Cortex of kidney (tissue), 1 donor: ENCODE results near the gene ZBTB4.

Experiments used
- DNase-seq: peaks from one replicate; lab custom pipeline; 2025; lab: John Stamatoyannopoulos, UW

The ZBTB4 gene, protein sequence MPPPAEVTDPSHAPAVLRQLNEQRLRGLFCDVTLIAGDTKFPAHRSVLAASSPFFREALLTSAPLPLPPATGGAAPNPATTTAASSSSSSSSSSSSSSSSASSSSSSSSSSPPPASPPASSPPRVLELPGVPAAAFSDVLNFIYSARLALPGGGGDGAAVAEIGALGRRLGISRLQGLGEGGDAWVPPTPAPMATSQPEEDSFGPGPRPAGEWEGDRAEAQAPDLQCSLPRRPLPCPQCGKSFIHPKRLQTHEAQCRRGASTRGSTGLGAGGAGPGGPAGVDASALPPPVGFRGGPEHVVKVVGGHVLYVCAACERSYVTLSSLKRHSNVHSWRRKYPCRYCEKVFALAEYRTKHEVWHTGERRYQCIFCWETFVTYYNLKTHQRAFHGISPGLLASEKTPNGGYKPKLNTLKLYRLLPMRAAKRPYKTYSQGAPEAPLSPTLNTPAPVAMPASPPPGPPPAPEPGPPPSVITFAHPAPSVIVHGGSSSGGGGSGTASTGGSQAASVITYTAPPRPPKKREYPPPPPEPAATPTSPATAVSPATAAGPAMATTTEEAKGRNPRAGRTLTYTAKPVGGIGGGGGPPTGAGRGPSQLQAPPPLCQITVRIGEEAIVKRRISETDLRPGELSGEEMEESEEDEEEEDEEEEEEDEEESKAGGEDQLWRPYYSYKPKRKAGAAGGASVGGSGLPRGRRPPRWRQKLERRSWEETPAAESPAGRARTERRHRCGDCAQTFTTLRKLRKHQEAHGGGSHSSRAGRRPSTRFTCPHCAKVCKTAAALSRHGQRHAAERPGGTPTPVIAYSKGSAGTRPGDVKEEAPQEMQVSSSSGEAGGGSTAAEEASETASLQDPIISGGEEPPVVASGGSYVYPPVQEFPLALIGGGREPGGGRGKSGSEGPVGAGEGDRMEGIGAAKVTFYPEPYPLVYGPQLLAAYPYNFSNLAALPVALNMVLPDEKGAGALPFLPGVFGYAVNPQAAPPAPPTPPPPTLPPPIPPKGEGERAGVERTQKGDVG

DNA sequence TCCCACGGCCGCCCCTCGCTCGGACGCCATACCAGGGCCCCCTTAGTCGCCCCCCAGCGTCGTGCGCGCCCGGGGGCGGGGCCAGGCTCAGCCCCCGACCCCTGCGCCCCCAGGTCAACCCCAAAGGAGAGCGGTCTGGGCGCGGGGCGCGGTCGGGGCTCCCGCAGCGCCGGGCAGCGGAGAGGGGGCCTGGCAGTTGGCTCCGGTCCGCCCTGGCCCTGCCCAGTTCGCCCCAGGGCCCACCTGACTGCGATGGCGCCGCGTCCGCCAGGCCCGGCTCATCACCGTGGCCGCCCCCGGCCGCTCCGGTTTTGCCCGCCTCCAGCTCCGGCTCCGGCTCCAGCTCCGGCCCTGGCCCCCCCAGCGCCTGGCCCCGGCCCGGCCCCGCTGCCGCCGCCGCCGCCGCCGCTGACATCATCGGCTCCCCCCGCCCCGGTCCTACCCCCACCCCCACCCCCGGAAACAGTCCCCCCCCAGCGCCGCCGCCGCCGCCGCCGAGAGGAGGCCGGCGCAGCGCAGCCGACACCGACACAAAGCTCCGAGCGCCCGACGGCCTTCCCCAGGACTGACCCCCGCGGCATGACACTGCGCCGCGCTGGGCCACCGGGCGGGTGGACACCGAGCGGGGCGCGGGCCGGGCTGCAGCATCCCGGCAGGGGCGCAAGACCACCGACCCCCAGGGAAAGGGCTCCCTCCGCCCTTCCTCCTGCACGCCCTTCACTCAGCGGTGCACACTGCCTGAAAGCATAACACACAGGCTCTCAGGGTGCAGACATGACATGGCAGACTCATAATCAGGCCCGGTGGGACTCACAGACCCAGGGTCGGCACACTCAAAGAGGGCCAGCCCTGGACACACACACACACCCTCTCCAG, at the start of gene ZBTB4:
TSS of gene ZBTB4 (minus strand) at position 419 of the 876 bp plus-strand sequence. CDS start 12,830 bp downstream, outside the sequence.
- no peak for DNase-seq

DNA sequence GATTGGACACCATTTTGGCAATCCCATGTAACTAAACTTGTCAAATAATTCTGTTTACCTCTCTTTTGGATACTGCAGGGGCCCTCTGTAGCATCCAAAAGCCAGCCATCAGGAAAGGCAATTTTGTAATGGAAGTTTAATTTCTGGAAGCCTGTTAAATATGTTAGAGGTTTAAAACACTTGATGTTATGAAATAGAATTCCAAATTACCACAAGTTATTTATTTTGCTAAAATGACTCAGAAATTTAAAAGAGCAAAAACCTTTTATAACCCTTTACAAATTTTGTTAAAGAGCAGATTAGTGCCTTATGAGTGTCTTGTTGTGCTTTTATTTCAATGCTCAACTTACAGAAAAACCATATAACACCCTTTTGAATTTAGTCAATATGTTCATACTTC, 49.4 kb upstream of the ZBTB4 start:
- no peak for DNase-seq

DNA sequence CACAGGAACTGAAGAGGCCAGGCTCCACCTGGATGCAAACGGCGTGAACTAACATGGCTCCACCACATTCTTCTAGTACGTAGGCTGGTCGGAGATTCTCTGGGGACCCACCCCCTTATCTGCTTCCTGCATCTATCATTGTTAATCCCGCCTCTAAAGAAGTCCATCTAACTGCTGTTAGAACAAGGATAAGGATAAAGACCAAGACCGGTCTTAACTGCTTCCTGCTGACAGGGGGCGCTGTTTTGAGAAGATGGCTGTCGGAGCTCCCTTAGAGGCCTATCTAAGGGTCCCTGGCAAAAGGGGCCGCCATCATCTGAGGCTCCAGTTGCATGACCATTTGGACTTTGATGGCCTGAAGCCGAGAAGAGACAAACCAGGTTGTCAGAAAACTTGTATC, 43.6 kb upstream of the ZBTB4 start:
- DNase-seq, result no peak

DNA sequence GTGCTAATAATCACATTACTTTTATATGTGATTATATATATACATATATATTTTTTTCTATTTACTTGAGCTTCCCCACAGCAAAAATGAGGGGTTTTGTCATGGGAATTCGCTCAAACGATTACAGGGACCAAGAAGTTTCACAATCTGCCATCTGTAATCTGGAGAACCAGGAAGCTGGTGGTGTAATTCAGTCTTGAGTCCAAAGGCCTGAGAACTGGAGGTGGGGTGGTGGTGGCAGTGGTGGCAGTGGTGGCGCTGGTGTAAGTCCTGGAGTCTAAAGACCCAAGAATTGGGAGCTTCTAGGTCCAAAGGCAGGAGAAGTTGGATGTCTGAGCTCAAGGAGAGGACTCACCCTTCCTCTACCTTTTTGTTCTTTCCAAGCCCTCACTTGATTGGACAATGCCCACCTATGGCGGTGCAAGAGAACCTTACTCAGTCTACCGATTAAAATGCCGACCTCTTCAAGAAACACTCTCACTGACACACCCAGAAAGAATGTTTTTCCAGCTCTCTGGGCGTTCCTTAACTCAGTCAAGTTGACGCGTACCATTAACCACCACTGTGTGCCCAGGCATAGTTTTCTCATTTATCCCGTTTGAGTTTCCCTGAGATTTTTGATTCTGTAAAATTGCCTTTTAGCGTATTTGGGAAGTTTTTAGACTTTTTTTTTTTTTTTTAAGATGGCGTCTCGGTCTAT, 36.6 kb upstream of the ZBTB4 start:
- no peak for DNase-seq

DNA sequence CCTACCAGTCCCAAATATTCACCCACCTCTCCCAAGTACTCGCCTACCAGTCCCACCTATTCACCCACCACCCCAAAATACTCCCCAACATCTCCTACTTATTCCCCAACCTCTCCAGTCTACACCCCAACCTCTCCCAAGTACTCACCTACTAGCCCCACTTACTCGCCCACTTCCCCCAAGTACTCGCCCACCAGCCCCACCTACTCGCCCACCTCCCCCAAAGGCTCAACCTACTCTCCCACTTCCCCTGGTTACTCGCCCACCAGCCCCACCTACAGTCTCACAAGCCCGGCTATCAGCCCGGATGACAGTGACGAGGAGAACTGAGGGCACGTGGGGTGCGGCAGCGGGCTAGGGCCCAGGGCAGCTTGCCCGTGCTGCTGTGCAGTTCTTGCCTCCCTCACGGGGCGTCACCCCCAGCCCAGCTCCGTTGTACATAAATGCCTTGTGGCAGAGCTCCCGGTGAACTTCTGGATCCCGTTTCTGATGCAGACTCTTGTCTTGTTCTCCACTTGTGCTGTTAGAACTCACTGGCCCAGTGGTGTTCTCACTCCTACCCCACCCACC, 34.5 kb upstream of the ZBTB4 start:
- no peak for DNase-seq

DNA sequence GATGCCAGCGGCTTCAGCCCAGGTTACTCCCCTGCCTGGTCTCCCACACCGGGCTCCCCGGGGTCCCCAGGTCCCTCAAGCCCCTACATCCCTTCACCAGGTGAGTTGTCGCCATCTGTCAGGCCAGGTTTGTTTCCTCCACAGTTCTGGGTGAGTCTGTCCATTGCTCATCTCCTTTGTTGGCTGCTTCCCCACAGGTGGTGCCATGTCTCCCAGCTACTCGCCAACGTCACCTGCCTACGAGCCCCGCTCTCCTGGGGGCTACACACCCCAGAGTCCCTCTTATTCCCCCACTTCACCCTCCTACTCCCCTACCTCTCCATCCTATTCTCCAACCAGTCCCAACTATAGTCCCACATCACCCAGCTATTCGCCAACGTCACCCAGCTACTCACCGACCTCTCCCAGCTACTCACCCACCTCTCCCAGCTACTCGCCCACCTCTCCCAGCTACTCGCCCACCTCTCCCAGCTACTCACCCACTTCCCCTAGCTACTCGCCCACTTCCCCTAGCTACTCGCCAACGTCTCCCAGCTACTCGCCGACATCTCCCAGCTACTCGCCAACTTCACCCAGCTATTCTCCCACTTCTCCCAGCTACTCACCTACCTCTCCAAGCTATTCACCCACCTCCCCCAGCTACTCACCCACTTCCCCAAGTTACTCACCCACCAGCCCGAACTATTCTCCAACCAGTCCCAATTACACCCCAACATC, 33.6 kb upstream of the ZBTB4 start:
- no peak for DNase-seq

DNA sequence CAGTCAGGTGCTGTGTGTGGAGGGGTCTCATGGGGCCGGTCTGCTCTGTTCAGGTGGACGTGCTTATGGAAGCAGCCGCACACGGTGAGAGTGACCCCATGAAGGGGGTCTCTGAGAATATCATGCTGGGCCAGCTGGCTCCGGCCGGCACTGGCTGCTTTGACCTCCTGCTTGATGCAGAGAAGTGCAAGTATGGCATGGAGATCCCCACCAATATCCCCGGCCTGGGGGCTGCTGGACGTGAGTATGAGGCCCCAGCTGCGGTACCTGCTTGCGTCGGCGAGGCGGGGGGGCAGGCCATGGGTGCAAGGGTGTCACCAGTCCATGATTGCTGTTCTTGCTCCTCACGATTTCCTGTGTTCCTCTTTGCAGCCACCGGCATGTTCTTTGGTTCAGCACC, 32.7 kb upstream of the ZBTB4 start:
- no peak for DNase-seq

DNA sequence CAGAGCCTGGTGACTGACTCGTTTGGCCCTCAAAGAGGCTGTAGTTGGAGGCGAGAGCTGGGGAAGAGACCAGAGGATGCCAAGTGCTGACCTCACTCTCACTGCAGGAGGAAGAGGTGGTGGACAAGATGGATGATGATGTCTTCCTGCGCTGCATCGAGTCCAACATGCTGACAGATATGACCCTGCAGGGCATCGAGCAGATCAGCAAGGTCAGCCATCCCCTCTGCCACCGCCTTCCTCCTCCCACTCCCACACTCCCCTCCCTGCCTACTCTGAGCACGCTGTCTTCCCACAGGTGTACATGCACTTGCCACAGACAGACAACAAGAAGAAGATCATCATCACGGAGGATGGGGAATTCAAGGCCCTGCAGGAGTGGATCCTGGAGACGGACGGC, 31.7 kb upstream of the ZBTB4 start:
- DNase-seq, result no peak

DNA sequence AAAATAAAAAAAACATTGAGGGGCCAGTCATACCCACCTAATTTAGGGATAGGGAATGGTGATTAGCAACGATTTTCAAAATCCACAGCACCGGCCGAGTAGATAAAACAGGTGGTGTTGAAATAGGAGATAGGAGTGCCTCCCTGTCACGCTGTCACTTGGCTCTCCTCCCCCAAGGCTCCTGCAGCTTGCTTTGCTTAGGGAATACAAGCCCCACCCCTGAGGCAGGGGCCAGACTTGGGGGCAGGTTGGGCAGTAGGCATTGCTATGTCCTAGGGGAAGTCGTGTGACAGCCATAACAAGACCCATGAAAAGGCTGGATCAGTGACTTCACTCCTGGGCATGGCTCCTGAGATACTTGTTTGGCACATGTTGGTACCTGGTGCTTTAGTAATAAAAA, 30.5 kb upstream of the ZBTB4 start:
- no peak for DNase-seq

DNA sequence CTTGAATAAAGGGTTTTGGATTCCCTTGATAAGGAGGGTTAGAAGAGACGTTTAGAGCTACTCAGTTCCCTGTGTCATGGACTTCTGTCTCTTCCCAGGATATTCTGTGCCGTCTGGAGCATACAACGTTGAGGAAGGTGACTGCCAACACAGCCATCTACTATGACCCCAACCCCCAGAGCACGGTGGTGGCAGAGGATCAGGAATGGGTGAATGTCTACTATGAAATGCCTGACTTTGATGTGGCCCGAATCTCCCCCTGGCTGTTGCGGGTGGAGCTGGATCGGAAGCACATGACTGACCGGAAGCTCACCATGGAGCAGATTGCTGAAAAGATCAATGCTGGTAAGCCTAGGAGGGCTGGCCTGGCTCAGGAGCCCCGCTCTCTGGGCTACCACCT, 29.4 kb upstream of the ZBTB4 start:
- DNase-seq, result no peak

DNA sequence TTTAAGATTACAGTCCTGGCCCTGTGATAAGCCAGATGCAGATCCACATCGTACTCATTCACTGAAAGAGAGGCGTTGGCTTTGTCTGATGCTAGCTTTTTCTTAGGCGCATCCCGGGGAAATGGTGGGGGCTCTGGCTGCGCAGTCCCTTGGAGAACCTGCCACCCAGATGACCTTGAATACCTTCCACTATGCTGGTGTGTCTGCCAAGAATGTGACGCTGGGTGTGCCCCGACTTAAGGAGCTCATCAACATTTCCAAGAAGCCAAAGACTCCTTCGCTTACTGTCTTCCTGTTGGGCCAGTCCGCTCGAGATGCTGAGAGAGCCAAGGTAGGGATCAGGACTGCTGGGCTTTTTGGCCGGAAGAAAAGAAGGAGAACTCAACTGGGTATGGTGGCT, 28.7 kb upstream of the ZBTB4 start:
- no peak for DNase-seq

DNA sequence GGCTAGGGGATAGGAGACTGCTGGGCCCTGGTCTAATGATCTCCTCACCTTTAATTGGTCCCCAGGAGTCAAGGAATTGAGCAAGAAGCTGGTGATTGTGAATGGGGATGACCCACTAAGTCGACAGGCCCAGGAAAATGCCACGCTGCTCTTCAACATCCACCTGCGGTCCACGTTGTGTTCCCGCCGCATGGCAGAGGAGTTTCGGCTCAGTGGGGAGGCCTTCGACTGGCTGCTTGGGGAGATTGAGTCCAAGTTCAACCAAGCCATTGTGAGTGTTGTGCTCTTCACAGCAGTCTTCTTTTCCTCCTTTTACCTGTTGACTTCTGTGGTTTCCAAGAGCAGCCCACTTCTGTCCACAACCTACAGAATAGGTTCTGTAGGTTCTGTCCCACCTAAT, 24.1 kb upstream of the ZBTB4 start:
- no peak for DNase-seq

DNA sequence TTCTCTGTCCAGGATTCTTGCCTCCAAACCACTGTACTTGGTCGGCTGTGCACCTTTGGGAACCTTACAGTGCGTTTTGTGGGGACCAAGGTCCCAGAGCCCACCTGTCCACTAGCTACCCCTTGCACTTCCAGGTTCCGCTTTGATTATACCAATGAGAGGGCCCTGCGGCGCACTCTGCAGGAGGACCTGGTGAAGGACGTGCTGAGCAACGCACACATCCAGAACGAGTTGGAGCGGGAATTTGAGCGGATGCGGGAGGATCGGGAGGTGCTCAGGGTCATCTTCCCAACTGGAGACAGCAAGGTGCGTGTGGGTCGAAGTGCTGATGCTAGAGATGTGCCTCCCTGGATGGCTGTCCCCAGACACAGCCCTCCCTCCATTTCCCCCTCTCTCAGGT, 23.6 kb upstream of the ZBTB4 start:
- no peak for DNase-seq

DNA sequence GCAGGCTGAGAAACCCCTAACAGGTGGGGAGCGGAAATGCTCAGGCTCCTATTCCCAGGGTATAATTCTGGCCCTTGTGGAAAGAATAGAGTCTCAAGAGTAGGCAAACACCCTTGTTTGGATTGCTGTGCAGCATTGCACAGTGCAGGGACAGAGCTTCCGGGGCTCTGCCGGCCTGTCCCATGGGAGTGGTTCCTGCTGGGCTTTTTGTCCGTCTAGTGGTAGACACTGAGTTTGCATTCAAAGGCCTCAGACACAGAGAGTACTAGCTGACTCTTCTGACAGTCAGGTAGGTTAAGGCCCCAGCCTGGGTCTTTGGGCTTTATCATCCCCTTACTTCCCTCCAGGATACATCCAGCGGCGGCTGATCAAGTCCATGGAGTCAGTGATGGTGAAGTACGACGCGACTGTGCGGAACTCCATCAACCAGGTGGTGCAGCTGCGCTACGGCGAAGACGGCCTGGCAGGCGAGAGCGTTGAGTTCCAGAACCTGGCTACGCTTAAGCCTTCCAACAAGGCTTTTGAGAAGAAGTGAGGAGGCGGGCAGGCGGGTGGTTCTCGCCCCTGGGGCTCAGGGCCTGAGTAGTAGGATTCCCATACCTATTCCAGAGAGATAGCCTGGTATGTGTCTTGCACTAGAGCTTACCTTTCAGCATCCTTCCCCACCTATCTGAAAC, 22.9 kb upstream of the ZBTB4 start:
- no peak for DNase-seq

DNA sequence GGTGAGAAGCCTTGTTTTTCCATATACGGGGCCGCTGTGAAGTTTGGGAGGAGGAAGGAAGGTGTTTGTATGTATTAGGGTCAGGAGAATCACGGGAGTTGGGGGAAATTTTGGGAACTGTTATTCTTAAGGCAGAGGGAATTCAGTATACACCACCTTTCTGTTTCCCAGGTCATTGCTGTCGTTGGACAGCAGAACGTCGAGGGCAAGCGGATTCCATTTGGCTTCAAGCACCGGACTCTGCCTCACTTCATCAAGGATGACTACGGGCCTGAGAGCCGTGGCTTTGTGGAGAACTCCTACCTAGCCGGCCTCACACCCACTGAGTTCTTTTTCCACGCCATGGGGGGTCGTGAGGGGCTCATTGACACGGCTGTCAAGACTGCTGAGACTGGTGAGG, 22.3 kb upstream of the ZBTB4 start:
- no peak for DNase-seq

DNA sequence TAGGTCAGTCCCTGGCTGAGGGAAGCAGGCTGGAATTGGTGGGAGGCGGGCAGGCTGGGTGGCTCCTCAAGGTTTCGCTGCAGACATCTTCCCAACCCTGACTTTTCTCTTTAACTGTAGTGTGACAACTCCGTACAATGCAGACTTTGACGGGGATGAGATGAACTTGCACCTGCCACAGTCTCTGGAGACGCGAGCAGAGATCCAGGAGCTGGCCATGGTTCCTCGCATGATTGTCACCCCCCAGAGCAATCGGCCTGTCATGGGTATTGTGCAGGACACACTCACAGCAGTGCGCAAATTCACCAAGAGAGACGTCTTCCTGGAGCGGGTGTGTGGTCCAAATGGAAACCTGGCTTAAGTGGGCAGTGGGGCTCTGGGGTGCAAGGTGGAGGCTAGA, 19.7 kb upstream of the ZBTB4 start:
- no peak for DNase-seq

DNA sequence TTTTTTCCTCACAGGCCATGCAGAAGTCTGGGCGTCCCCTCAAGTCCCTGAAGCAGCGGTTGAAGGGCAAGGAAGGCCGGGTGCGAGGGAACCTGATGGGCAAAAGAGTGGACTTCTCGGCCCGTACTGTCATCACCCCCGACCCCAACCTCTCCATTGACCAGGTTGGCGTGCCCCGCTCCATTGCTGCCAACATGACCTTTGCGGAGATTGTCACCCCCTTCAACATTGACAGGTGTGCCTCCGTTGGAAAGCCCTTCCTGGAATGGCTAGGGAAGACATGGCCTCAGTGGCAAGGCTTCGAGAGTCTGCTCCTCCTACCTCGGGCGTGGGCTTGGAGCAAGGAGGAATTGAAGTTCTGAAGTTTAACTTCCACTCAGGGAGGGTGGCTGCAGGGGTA, 18.2 kb upstream of the ZBTB4 start:
- no peak for DNase-seq

DNA sequence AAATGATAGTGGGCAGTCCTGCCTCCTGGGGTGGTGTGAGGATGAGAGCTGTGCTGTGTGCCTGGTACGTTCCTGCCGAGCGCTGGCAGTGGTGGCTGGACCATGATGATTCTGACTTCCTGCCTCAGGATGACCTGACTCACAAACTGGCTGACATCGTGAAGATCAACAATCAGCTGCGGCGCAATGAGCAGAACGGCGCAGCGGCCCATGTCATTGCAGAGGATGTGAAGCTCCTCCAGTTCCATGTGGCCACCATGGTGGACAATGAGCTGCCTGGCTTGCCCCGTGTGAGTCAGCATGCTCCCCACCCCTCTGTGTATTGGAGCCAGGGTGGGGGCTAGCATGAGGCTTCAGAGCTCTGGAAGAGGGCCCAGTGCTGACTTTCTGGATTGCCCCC, 17.8 kb upstream of the ZBTB4 start:
- no peak for DNase-seq

DNA sequence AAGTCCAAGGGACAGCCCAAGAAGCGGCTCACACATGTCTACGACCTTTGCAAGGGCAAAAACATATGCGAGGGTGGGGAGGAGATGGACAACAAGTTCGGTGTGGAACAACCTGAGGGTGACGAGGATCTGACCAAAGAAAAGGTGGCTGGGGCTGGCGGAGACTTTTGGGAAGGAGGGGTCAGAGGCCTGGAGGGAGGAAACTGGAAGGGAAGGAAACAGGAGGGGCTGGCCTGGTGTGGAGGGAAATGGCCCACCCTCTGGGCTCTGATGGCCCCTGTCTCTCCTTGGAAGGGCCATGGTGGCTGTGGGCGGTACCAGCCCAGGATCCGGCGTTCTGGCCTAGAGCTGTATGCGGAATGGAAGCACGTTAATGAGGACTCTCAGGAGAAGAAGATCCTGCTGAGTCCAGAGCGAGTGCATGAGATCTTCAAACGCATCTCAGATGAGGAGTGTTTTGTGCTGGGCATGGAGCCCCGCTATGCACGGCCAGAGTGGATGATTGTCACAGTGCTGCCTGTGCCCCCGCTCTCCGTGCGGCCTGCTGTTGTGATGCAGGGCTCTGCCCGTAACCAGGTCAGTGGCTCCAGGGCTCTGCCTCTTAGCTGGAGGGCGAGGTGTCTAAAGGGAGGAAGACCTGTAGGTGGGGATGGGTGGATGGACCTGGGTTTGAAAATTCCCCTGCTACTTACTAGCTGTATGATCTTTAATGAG, 17.2 kb upstream of the ZBTB4 start:
- DNase-seq, result no peak
